ENCODE data around the gene FBXO31. TPM values are rescaled to one million over a fixed set of nuclear protein-coding genes. Genes with fewer than 3 reads are reported as not detected.

Gene FBXO31
- total and polyA plus RNA-seq, 10 of the 15 experiments (the other 5 are each of a cell fraction or from before 2014, with no cell fraction given) = 0.19 to 33.1 (median 10.3) TPM

- TF ChIP-seq ATF3 (IDR thresholded peaks at IDR 0.05; ENCODE audit: borderline replicate concordance, extremely low read depth, low read depth, low read length) (peak; percentile 71; the same call in 1 of the 2 replicates), IRF4 (IDR thresholded peaks at IDR 0.05; ENCODE audit: low read depth, low read length) (no peak), NFIC (IDR thresholded peaks at IDR 0.05; ENCODE audit: low read depth, low read length) (no peak), EED (IDR thresholded peaks at IDR 0.05; ENCODE audit: low read depth) (no peak), KDM1A (IDR thresholded peaks at IDR 0.05; ENCODE audit: borderline replicate concordance) (no peak), PAX8 (IDR thresholded peaks at IDR 0.05) (no peak), TCF7 (IDR thresholded peaks at IDR 0.05; ENCODE audit: borderline replicate concordance) (no peak), BCL11A (IDR thresholded peaks at IDR 0.05; ENCODE audit: low read depth, low read length) (no peak), WRNIP1 (IDR thresholded peaks at IDR 0.05; ENCODE audit: borderline replicate concordance, low read depth, low read length) (no peak), SMAD5 (IDR thresholded peaks at IDR 0.05; ENCODE audit: low read depth) (peak; percentile 53; the same call in 1 of the 2 replicates), ZNF207 (IDR thresholded peaks at IDR 0.05; ENCODE audit: borderline replicate concordance) (peak; percentile 94), DPF2 (IDR thresholded peaks at IDR 0.05) (peak; percentile 56), SMARCA5 (IDR thresholded peaks at IDR 0.05) (0 out of 2 replicates have a peak, but pooled peaks have one; percentile 20), SIN3A (IDR thresholded peaks at IDR 0.05; ENCODE audit: low read depth, low read length) (no peak), SUPT20H (IDR thresholded peaks at IDR 0.05; ENCODE audit: borderline replicate concordance, control insufficient read depth, low read depth, low read length) (no peak), NR2F1 (conservative IDR thresholded peaks at IDR 0.05) (peak; percentile 79; the same call in 1 of the 2 replicates)
- TF ChIP-seq, protein P1, sequence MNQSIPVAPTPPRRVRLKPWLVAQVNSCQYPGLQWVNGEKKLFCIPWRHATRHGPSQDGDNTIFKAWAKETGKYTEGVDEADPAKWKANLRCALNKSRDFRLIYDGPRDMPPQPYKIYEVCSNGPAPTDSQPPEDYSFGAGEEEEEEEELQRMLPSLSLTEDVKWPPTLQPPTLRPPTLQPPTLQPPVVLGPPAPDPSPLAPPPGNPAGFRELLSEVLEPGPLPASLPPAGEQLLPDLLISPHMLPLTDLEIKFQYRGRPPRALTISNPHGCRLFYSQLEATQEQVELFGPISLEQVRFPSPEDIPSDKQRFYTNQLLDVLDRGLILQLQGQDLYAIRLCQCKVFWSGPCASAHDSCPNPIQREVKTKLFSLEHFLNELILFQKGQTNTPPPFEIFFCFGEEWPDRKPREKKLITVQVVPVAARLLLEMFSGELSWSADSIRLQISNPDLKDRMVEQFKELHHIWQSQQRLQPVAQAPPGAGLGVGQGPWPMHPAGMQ (IDR thresholded peaks at IDR 0.05; ENCODE audit: borderline replicate concordance) = no peak
- TF ChIP-seq, protein P2, sequence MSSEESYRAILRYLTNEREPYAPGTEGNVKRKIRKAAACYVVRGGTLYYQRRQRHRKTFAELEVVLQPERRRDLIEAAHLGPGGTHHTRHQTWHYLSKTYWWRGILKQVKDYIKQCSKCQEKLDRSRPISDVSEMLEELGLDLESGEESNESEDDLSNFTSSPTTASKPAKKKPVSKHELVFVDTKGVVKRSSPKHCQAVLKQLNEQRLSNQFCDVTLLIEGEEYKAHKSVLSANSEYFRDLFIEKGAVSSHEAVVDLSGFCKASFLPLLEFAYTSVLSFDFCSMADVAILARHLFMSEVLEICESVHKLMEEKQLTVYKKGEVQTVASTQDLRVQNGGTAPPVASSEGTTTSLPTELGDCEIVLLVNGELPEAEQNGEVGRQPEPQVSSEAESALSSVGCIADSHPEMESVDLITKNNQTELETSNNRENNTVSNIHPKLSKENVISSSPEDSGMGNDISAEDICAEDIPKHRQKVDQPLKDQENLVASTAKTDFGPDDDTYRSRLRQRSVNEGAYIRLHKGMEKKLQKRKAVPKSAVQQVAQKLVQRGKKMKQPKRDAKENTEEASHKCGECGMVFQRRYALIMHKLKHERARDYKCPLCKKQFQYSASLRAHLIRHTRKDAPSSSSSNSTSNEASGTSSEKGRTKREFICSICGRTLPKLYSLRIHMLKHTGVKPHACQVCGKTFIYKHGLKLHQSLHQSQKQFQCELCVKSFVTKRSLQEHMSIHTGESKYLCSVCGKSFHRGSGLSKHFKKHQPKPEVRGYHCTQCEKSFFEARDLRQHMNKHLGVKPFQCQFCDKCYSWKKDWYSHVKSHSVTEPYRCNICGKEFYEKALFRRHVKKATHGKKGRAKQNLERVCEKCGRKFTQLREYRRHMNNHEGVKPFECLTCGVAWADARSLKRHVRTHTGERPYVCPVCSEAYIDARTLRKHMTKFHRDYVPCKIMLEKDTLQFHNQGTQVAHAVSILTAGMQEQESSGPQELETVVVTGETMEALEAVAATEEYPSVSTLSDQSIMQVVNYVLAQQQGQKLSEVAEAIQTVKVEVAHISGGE (CRISPR knock-in tag; IDR thresholded peaks at IDR 0.05) = no peak
- TF ChIP-seq, protein P3, sequence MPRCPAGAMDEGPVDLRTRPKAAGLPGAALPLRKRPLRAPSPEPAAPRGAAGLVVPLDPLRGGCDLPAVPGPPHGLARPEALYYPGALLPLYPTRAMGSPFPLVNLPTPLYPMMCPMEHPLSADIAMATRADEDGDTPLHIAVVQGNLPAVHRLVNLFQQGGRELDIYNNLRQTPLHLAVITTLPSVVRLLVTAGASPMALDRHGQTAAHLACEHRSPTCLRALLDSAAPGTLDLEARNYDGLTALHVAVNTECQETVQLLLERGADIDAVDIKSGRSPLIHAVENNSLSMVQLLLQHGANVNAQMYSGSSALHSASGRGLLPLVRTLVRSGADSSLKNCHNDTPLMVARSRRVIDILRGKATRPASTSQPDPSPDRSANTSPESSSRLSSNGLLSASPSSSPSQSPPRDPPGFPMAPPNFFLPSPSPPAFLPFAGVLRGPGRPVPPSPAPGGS (IDR thresholded peaks at IDR 0.05; ENCODE audit: borderline replicate concordance, insufficient read depth, low read depth, low read length, poor library complexity, severe bottlenecking) = no peak
- TF ChIP-seq, protein P4, sequence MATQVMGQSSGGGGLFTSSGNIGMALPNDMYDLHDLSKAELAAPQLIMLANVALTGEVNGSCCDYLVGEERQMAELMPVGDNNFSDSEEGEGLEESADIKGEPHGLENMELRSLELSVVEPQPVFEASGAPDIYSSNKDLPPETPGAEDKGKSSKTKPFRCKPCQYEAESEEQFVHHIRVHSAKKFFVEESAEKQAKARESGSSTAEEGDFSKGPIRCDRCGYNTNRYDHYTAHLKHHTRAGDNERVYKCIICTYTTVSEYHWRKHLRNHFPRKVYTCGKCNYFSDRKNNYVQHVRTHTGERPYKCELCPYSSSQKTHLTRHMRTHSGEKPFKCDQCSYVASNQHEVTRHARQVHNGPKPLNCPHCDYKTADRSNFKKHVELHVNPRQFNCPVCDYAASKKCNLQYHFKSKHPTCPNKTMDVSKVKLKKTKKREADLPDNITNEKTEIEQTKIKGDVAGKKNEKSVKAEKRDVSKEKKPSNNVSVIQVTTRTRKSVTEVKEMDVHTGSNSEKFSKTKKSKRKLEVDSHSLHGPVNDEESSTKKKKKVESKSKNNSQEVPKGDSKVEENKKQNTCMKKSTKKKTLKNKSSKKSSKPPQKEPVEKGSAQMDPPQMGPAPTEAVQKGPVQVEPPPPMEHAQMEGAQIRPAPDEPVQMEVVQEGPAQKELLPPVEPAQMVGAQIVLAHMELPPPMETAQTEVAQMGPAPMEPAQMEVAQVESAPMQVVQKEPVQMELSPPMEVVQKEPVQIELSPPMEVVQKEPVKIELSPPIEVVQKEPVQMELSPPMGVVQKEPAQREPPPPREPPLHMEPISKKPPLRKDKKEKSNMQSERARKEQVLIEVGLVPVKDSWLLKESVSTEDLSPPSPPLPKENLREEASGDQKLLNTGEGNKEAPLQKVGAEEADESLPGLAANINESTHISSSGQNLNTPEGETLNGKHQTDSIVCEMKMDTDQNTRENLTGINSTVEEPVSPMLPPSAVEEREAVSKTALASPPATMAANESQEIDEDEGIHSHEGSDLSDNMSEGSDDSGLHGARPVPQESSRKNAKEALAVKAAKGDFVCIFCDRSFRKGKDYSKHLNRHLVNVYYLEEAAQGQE (IDR thresholded peaks at IDR 0.05; ENCODE audit: low read depth, low read length) = no peak
These were observed 8.6 kb upstream of the FBXO31 start, which contains the start of gene MAP1LC3B (continued) for GRCh38 chr16:87391950-87392820.
